HAP-1 (cell line): ENCODE results near the gene NUDT6.

Experiments used
- DNase-seq, 2 experiments: peaks; one replicate each; pipeline ENCODE4 v3.0.0-alpha.2; 2016 to 2020; ENCODE audit warnings: low spot score in 2 of 2
- H3K27me3 ChIP-seq: fragments of 250-450 bp; sonication (Bioruptor Pico); 2 replicates; pipeline ENCODE4 v1.5.1; 2020; ENCODE audit warnings: low read depth, mild to moderate bottlenecking, moderate library complexity
- H3K36me3 ChIP-seq: fragments of 250-450 bp; sonication (Bioruptor Pico); replicated peaks from 2 replicates; pipeline ENCODE4 v1.5.1; 2020; ENCODE audit warnings: mild to moderate bottlenecking
- H3K4me1 ChIP-seq: fragments of 250-450 bp; sonication (Bioruptor Pico); 2 replicates; pipeline ENCODE4 v1.5.1; 2020; ENCODE audit warnings: mild to moderate bottlenecking
- H3K4me3 ChIP-seq: fragments of 250-450 bp; sonication (Bioruptor Pico); 2 replicates; pipeline ENCODE4 v1.5.1; 2020; ENCODE audit warnings: mild to moderate bottlenecking, moderate library complexity
- H3K9me3 ChIP-seq: fragments of 250-450 bp; sonication (Bioruptor Pico); 2 replicates; pipeline ENCODE4 v1.5.1; 2020; ENCODE audit warnings: mild to moderate bottlenecking, moderate library complexity
- in situ Hi-C: fragments of 300-500 bp; cut with MboI; formaldehyde crosslinking; loops from 3 replicates; pipeline ENCODE4 v1.14.3; 2020; ENCODE audit warnings: low sequenced_read_pairs, inconsistent platforms, mixed read lengths

The NUDT6 gene

GRCh38 chr4:122906859-122907305, 15.5 kb downstream of the NUDT6 start:
- Histone ChIP-seq H3K36me3 (peaks cover 1% of the 10 kb centered on the region; the same call in 1 of the 2 replicates), H3K27me3 (no peaks in the 10 kb centered on the region), H3K4me3 (no peak overlapping the region), H3K4me1 (no peaks in the 10 kb centered on the region), H3K9me3 (no peaks in the 10 kb centered on the region)
- in situ Hi-C loops: loop anchor here (10.0 kb wide), 1 partner anchor 142 kb away; no protein-coding TSS in a partner anchor
- no peak for DNase-seq

- in situ Hi-C loops: loop anchor here (10.0 kb wide), 1 partner anchor 139 kb away; no protein-coding TSS in a partner anchor
- no peaks in the 10 kb centered on the region for H3K9me3 ChIP-seq
- no peak for DNase-seq
- no peaks in the 10 kb centered on the region for H3K36me3 ChIP-seq
- H3K4me3 ChIP-seq: no peak overlapping the region
- no peaks in the 10 kb centered on the region; the same call in 1 of the 2 replicates for H3K4me1 ChIP-seq
- no peaks in the 10 kb centered on the region for H3K27me3 ChIP-seq
These were observed 18.6 kb downstream of the NUDT6 start for GRCh38 chr4:122903766-122904288.

- Histone ChIP-seq H3K27me3 (no peaks in the 10 kb centered on the region), H3K4me1 (no peaks in the 10 kb centered on the region; the same call in 1 of the 2 replicates), H3K4me3 (no peak overlapping the region), H3K36me3 (no peaks in the 10 kb centered on the region), H3K9me3 (no peaks in the 10 kb centered on the region)
- in situ Hi-C loops: loop anchor here (10.0 kb wide), 1 partner anchor 137 kb away; no protein-coding TSS in a partner anchor
- DNase-seq: no peak
These were observed 21.0 kb downstream of the NUDT6 start for GRCh38 chr4:122901247-122902010.

GRCh38 chr4:122900314-122900713, 22.1 kb downstream of the NUDT6 start:
- H3K27me3 ChIP-seq: no peaks in the 10 kb centered on the region
- H3K36me3 ChIP-seq: no peaks in the 10 kb centered on the region; the same call in 1 of the 2 replicates
- H3K9me3 ChIP-seq: no peaks in the 10 kb centered on the region
- in situ Hi-C loops: loop anchor here (10.0 kb wide), 1 partner anchor 136 kb away; no protein-coding TSS in a partner anchor
- H3K4me3 ChIP-seq: no peak overlapping the region
- no peaks in the 10 kb centered on the region; the same call in 1 of the 2 replicates for H3K4me1 ChIP-seq
- no peak for DNase-seq

GRCh38 chr4:122899682-122900081, 22.7 kb downstream of the NUDT6 start:
- DNase-seq: no peak
- Histone ChIP-seq H3K36me3 (no peaks in the 10 kb centered on the region; the same call in 1 of the 2 replicates), H3K9me3 (no peaks in the 10 kb centered on the region), H3K27me3 (no peaks in the 10 kb centered on the region), H3K4me3 (no peak overlapping the region), H3K4me1 (no peaks in the 10 kb centered on the region; the same call in 1 of the 2 replicates)
- in situ Hi-C loops: loop anchor here (10.0 kb wide), 1 partner anchor 135 kb away; no protein-coding TSS in a partner anchor

GRCh38 chr4:122898370-122899150, 23.8 kb downstream of the NUDT6 start:
- in situ Hi-C loops: no loop called here
- DNase-seq: no peak
- Histone ChIP-seq H3K27me3 (no peaks in the 10 kb centered on the region), H3K4me1 (no peaks in the 10 kb centered on the region; the same call in 1 of the 2 replicates), H3K4me3 (no peak overlapping the region), H3K9me3 (no peaks in the 10 kb centered on the region), H3K36me3 (no peaks in the 10 kb centered on the region; the same call in 1 of the 2 replicates)

GRCh38 chr4:122896270-122896669, 26.1 kb downstream of the NUDT6 start:
- no peak overlapping the region for H3K4me3 ChIP-seq
- no peak for DNase-seq
- no peaks in the 10 kb centered on the region; the same call in 1 of the 2 replicates for H3K4me1 ChIP-seq
- H3K9me3 ChIP-seq: no peaks in the 10 kb centered on the region
- H3K27me3 ChIP-seq: no peaks in the 10 kb centered on the region
- peaks cover 7% of the 10 kb centered on the region for H3K36me3 ChIP-seq
- in situ Hi-C loops: no loop called here

- in situ Hi-C loops: no loop called here
These were observed 26.9 kb downstream of the NUDT6 start for GRCh38 chr4:122895336-122895995.

GRCh38 chr4:122894827-122895226, 27.6 kb downstream of the NUDT6 start:
- peaks cover 12% of the 10 kb centered on the region for H3K36me3 ChIP-seq
- in situ Hi-C loops: no loop called here
- no peak overlapping the region for H3K4me3 ChIP-seq
- DNase-seq: no peak
- no peaks in the 10 kb centered on the region for H3K27me3 ChIP-seq
- no peaks in the 10 kb centered on the region for H3K9me3 ChIP-seq
- no peaks in the 10 kb centered on the region for H3K4me1 ChIP-seq

More at GRCh38 chr4:122895336-122895995, 26.9 kb downstream of the NUDT6 start:
- Histone ChIP-seq H3K4me1 (no peaks in the 10 kb centered on the region; the same call in 1 of the 2 replicates), H3K4me3 (no peak overlapping the region), H3K9me3 (no peaks in the 10 kb centered on the region), H3K36me3 (peaks cover 8% of the 10 kb centered on the region), H3K27me3 (no peaks in the 10 kb centered on the region)
- DNase-seq: no peak

- no peak for DNase-seq
- no peaks in the 10 kb centered on the region for H3K4me1 ChIP-seq
- H3K36me3 ChIP-seq: peaks cover 29% of the 10 kb centered on the region
- in situ Hi-C loops: no loop called here
- no peak overlapping the region for H3K4me3 ChIP-seq
- no peaks in the 10 kb centered on the region for H3K27me3 ChIP-seq
- no peaks in the 10 kb centered on the region for H3K9me3 ChIP-seq
These were observed 32.1 kb downstream of the NUDT6 start for GRCh38 chr4:122890147-122890795.

GRCh38 chr4:122889726-122890125, 32.7 kb downstream of the NUDT6 start:
- in situ Hi-C loops: no loop called here
- Histone ChIP-seq H3K9me3 (no peaks in the 10 kb centered on the region), H3K4me1 (no peaks in the 10 kb centered on the region), H3K4me3 (no peak overlapping the region), H3K27me3 (no peaks in the 10 kb centered on the region), H3K36me3 (peaks cover 35% of the 10 kb centered on the region)
- DNase-seq: no peak

- in situ Hi-C loops: no loop called here
- H3K36me3 ChIP-seq: peaks cover 54% of the 10 kb centered on the region
- no peaks in the 10 kb centered on the region for H3K4me1 ChIP-seq
- H3K4me3 ChIP-seq: no peak overlapping the region
- H3K9me3 ChIP-seq: no peaks in the 10 kb centered on the region; the same call in 1 of the 2 replicates
- DNase-seq: no peak
- no peaks in the 10 kb centered on the region for H3K27me3 ChIP-seq
These were observed 37.9 kb downstream of the NUDT6 start for GRCh38 chr4:122884499-122884898.
